Stimulated activated CD8-positive, alpha-beta memory T cell treated with anti-CD3 and anti-CD28 coated beads, Interleukin-12 subunit alpha, Interleukin-12 subunit beta, amount 100 ng/mL, for 24 hours (primary cell): ENCODE measurements around the gene EPB41L4A.
"Not testable (repeated sequence)": the region's sequence is repeated elsewhere in the genome, so short reads cannot be mapped to it uniquely, and the experiment has no call there.

Source experiments
- DNase-seq: peaks from one replicate; pipeline ENCODE4 v3.0.0-alpha.2; 2020; ENCODE audit errors: extremely low read depth

Gene EPB41L4A

GRCh38 chr5:112419164-112419985 lies at the start of gene EPB41L4A:
Gene EPB41L4A (minus strand): TSS chr5:112419277. CDS start chr5:112419039, 238 bp downstream.
- DNase-seq, result no peak

- no peak for DNase-seq
These were observed 48.4 kb upstream of the EPB41L4A start for GRCh38 chr5:112467485-112467884.

GRCh38 chr5:112466261-112466660 lies 47.2 kb upstream of the EPB41L4A start:
- not testable (repeated sequence) for DNase-seq

- DNase-seq, result not testable (repeated sequence)
These were observed 28.2 kb upstream of the EPB41L4A start for GRCh38 chr5:112447187-112447760.

- DNase-seq, result no peak
These were observed 26.7 kb upstream of the EPB41L4A start for GRCh38 chr5:112445626-112446350.

GRCh38 chr5:112443932-112444331 lies 24.9 kb upstream of the EPB41L4A start:
- not testable (repeated sequence) for DNase-seq

- no peak for DNase-seq
These were observed 21.0 kb upstream of the EPB41L4A start for GRCh38 chr5:112440031-112440430.

GRCh38 chr5:112436144-112436543 lies 17.1 kb upstream of the EPB41L4A start:
- DNase-seq, result no peak

- no peak for DNase-seq
These were observed 15.6 kb upstream of the EPB41L4A start for GRCh38 chr5:112434641-112435040.

- DNase-seq, result not testable (repeated sequence)
These were observed 7.1 kb upstream of the EPB41L4A start for GRCh38 chr5:112426202-112426601.

- no peak for DNase-seq
These were observed 1.1 kb upstream of the EPB41L4A start for GRCh38 chr5:112419986-112420864.

- no peak for DNase-seq
These were observed 366 bp downstream of the EPB41L4A start for GRCh38 chr5:112418659-112419163.

GRCh38 chr5:112417931-112418658 lies 982 bp downstream of the EPB41L4A start:
- DNase-seq, result peak; percentile 14

- no peak for DNase-seq
These were observed 3.5 kb downstream of the EPB41L4A start for GRCh38 chr5:112415552-112415951.

- DNase-seq, result no peak
These were observed 5.5 kb downstream of the EPB41L4A start for GRCh38 chr5:112413611-112414010.

GRCh38 chr5:112412346-112412745 lies 6.7 kb downstream of the EPB41L4A start:
- no peak for DNase-seq

GRCh38 chr5:112411903-112412302 lies 7.2 kb downstream of the EPB41L4A start:
- no peak for DNase-seq

- no peak for DNase-seq
These were observed 11.4 kb downstream of the EPB41L4A start for GRCh38 chr5:112407666-112408065.

- no peak for DNase-seq
These were observed 11.8 kb downstream of the EPB41L4A start for GRCh38 chr5:112407240-112407639.

- DNase-seq, result no peak
These were observed 16.0 kb downstream of the EPB41L4A start for GRCh38 chr5:112403069-112403468.

- DNase-seq, result no peak
These were observed 17.2 kb downstream of the EPB41L4A start for GRCh38 chr5:112401924-112402323.
